Measurements from ENCODE around the gene ZNF383. TPM values are rescaled to one million over a fixed set of nuclear protein-coding genes. Genes with fewer than 3 reads are reported as not detected.
A peak's percentile ranks its signal among the peaks of the same experiment; 100 is the strongest.
"Not testable (repeated sequence)": the region's sequence is repeated elsewhere in the genome, so short reads cannot be mapped to it uniquely, and the experiment has no call there.

The ZNF383 gene
- polyA plus RNA-seq (ENCODE audit: insufficient read length in 3 of 3): 10 to 100 TPM; 11.4 to 15.6 (median 14.4) TPM
- long read RNA-seq, donor 1: 0 reads
- long read RNA-seq, donor 2: 0 reads
- long read RNA-seq, donor 3: 0 reads
- long read RNA-seq, donor 4: 0 reads
- long read RNA-seq, donor 5, partial matches to known transcripts: 0 of 2 reads
- long read RNA-seq, donor 5, other reads (novel, unspliced or antisense): 0 of 2 reads
- long read RNA-seq, donor 6, partial matches to known transcripts: 0 of 1 reads
- long read RNA-seq, donor 6, other reads (novel, unspliced or antisense): 0 of 1 reads
- long read RNA-seq, donor 7: 0 reads
- long read RNA-seq, donor 8: 0 reads
- long read RNA-seq, donor 9: 0 reads
- long read RNA-seq, donor 10: 0 reads
- long read RNA-seq, donor 11: 0 reads
- long read RNA-seq, donor 12: 0 reads
- long read RNA-seq, donor 13: 0 reads
- long read RNA-seq, donor 14: 0 reads
- long read RNA-seq, donor 15: 0 reads
- long read RNA-seq, donor 16, partial matches to known transcripts: 0 of 1 reads
- long read RNA-seq, donor 16, other reads (novel, unspliced or antisense): 0 of 1 reads

GRCh38 chr19:37217775-37218591 lies at the start of gene ZNF383:
ZNF383 (plus strand) TSS chr19:37218214; CDS start chr19:37230454, 12,240 bp downstream.
- DNase-seq (ENCODE audit: extremely low read depth in 1 of 11, low read depth in 9 of 11, low spot score in 4 of 11): peak; percentile 79 to 93 (median 90)

- peak; percentile 85 to 98 (median 93) for DNase-seq (ENCODE audit: extremely low read depth in 1 of 11, low read depth in 9 of 11, low spot score in 4 of 11)
Observed at GRCh38 chr19:37172368-37173366, 45.3 kb upstream of the ZNF383 start, which contains the start of gene ZNF585A. ZNF585A (minus strand) TSS chr19:37172695; CDS start chr19:37169910, 2,785 bp downstream.

- not testable (repeated sequence) for DNase-seq (ENCODE audit: extremely low read depth in 1 of 11, low read depth in 9 of 11, low spot score in 4 of 11)
Observed at GRCh38 chr19:37186071-37186470, 31.9 kb upstream of the ZNF383 start.

- DNase-seq (ENCODE audit: extremely low read depth in 1 of 11, low read depth in 9 of 11, low spot score in 4 of 11): not testable (repeated sequence)
Observed at GRCh38 chr19:37195248-37195647, 22.8 kb upstream of the ZNF383 start.

- DNase-seq (ENCODE audit: extremely low read depth in 1 of 11, low read depth in 9 of 11, low spot score in 4 of 11): not testable (repeated sequence)
Observed at GRCh38 chr19:37197115-37197514, 20.9 kb upstream of the ZNF383 start.

GRCh38 chr19:37197768-37198167 lies 20.2 kb upstream of the ZNF383 start:
- DNase-seq (ENCODE audit: extremely low read depth in 1 of 11, low read depth in 9 of 11, low spot score in 4 of 11): no peak

- no peak for DNase-seq (ENCODE audit: extremely low read depth in 1 of 11, low read depth in 9 of 11, low spot score in 4 of 11)
Observed at GRCh38 chr19:37217480-37217774, 587 bp upstream of the ZNF383 start.

- DNase-seq (ENCODE audit: extremely low read depth in 1 of 11, low read depth in 9 of 11, low spot score in 4 of 11): peak in 4 of 11 donors; percentile 1 to 13 (median 5)
Observed at GRCh38 chr19:37218592-37218935, 550 bp downstream of the ZNF383 start.

- DNase-seq (ENCODE audit: extremely low read depth in 1 of 11, low read depth in 9 of 11, low spot score in 4 of 11): no peak
Observed at GRCh38 chr19:37220383-37220782, 2.4 kb downstream of the ZNF383 start.

- DNase-seq (ENCODE audit: extremely low read depth in 1 of 11, low read depth in 9 of 11, low spot score in 4 of 11): no peak
Observed at GRCh38 chr19:37221136-37221535, 3.1 kb downstream of the ZNF383 start.

- no peak for DNase-seq (ENCODE audit: extremely low read depth in 1 of 11, low read depth in 9 of 11, low spot score in 4 of 11)
Observed at GRCh38 chr19:37226248-37226647, 8.2 kb downstream of the ZNF383 start.

- peak in 7 of 11 donors; percentile 29 to 55 (median 35) for DNase-seq (ENCODE audit: extremely low read depth in 1 of 11, low read depth in 9 of 11, low spot score in 4 of 11)
Observed at GRCh38 chr19:37227996-37228395, 10.0 kb downstream of the ZNF383 start.

GRCh38 chr19:37243206-37243632 lies 25.2 kb downstream of the ZNF383 start:
- no peak for DNase-seq (ENCODE audit: extremely low read depth in 1 of 11, low read depth in 9 of 11, low spot score in 4 of 11)

- peak; percentile 82 to 98 (median 91) for DNase-seq (ENCODE audit: extremely low read depth in 1 of 11, low read depth in 9 of 11, low spot score in 4 of 11)
Observed at GRCh38 chr19:37251308-37252229, 33.6 kb downstream of the ZNF383 start.

GRCh38 chr19:37263028-37263427 lies 45.0 kb downstream of the ZNF383 start:
- not testable (repeated sequence) for DNase-seq (ENCODE audit: extremely low read depth in 1 of 11, low read depth in 9 of 11, low spot score in 4 of 11)

GRCh38 chr19:37267005-37267404 lies 49.0 kb downstream of the ZNF383 start:
- DNase-seq (ENCODE audit: extremely low read depth in 1 of 11, low read depth in 9 of 11, low spot score in 4 of 11): not testable (repeated sequence)

- DNase-seq (ENCODE audit: extremely low read depth in 1 of 11, low read depth in 9 of 11, low spot score in 4 of 11): not testable (repeated sequence)
Observed at GRCh38 chr19:37267755-37268154, 49.7 kb downstream of the ZNF383 start.

GRCh38 chr19:37280656-37281055 lies 62.6 kb downstream of the ZNF383 start:
- DNase-seq (ENCODE audit: extremely low read depth in 1 of 11, low read depth in 9 of 11, low spot score in 4 of 11): not testable (repeated sequence)
